Neural cell (in vitro differentiated cells): ENCODE data around the gene KMO. TPM values are rescaled to one million over a fixed set of nuclear protein-coding genes. Genes with fewer than 3 reads are reported as not detected.

ENCODE experiments used
- H2AFZ ChIP-seq: fragments of 200-600, 300-800 bp; sonication (generic), shearing (Covaris generic); 2 replicates; pipeline ENCODE4 v1.6.0; 2014; ENCODE audit warnings: low read depth, mild to moderate bottlenecking, antibody characterized with exemption, low read length, moderate library complexity
- H3F3A ChIP-seq: fragments of 200-600 bp; shearing (Covaris generic); 2 replicates; pipeline ENCODE4 v1.6.1; 2016; ENCODE audit warnings: mild to moderate bottlenecking, moderate library complexity, mixed read lengths, antibody characterized with exemption, low read length; ENCODE audit not compliant: insufficient read depth, poor library complexity, severe bottlenecking
- H3K27ac ChIP-seq: fragments of 200-600, 300-800 bp; sonication (generic), shearing (Covaris generic); 2 replicates; pipeline ENCODE4 v1.5.1; 2014; ENCODE audit warnings: mild to moderate bottlenecking, low read length, moderate library complexity
- H3K27me3 ChIP-seq: fragments of 300-800, 200-600 bp; sonication (generic), shearing (Covaris generic); 2 replicates; pipeline ENCODE4 v1.6.0; 2014; ENCODE audit warnings: mild to moderate bottlenecking, low read depth, low read length, moderate library complexity; ENCODE audit not compliant: insufficient read depth
- H3K36me3 ChIP-seq: fragments of 300-800, 200-600 bp; sonication (generic), shearing (Covaris generic); 2 replicates; pipeline ENCODE4 v1.5.1; 2014; ENCODE audit warnings: mild to moderate bottlenecking, antibody characterized with exemption, low read length, moderate library complexity; ENCODE audit not compliant: insufficient read depth
- H3K4me2 ChIP-seq: fragments of 300-800, 200-600 bp; sonication (generic), shearing (Covaris generic); 2 replicates; pipeline ENCODE4 v1.6.0; 2014; ENCODE audit warnings: mild to moderate bottlenecking, low read length
- H3K4me3 ChIP-seq: fragments of 300-800, 200-600 bp; sonication (generic), shearing (Covaris generic); 2 replicates; pipeline ENCODE4 v1.5.1; 2014; ENCODE audit warnings: mild to moderate bottlenecking, low read length, moderate library complexity
- H3K79me2 ChIP-seq: fragments of 200-600 bp; shearing (Covaris generic); replicated peaks from 2 replicates; pipeline ENCODE4 v1.6.0; 2014; ENCODE audit warnings: mild to moderate bottlenecking, low read length, moderate library complexity; ENCODE audit not compliant: insufficient read depth
- H3K9ac ChIP-seq: fragments of 300-800, 200-600 bp; sonication (generic), shearing (Covaris generic); 2 replicates; pipeline ENCODE4 v1.6.1; 2016; ENCODE audit warnings: mild to moderate bottlenecking, low read length, mixed read lengths
- H3K9me2 ChIP-seq: fragments of 200-600 bp; shearing (Covaris generic); 2 replicates; pipeline ENCODE4 v1.6.1; 2016; ENCODE audit warnings: mild to moderate bottlenecking, low read length, mixed read lengths; ENCODE audit not compliant: insufficient read depth
- H3K9me3 ChIP-seq: fragments of 200-600, 300-800 bp; sonication (generic), shearing (Covaris generic); 2 replicates; pipeline ENCODE4 v1.6.1; 2016; ENCODE audit warnings: mild to moderate bottlenecking, mixed run types, low read length, moderate library complexity, mixed read lengths
- H4K20me1 ChIP-seq: fragments of 200-600 bp; shearing (Covaris generic); 2 replicates; pipeline ENCODE4 v1.6.1; 2016; ENCODE audit warnings: mild to moderate bottlenecking, mixed run types; ENCODE audit not compliant: insufficient read depth
- EP300 ChIP-seq: fragments of 450-650 bp; conservative IDR thresholded peaks from 2 replicates; pipeline ENCODE4 v1.6.1; 2014; ENCODE audit warnings: antibody characterized with exemption, mild to moderate bottlenecking, moderate library complexity; ENCODE audit not compliant: poor library complexity, severe bottlenecking
- EZH2 ChIP-seq: fragments of 200-600, 300-800 bp; shearing (Covaris generic), sonication (generic); IDR thresholded peaks from 2 replicates; pipeline ENCODE4 v1.6.1; 2014; ENCODE audit warnings: antibody characterized with exemption, low read length, borderline replicate concordance, mild to moderate bottlenecking; ENCODE audit not compliant: insufficient read depth, poor library complexity, severe bottlenecking
- MXI1 ChIP-seq: fragments of 450-650 bp; conservative IDR thresholded peaks from 2 replicates; pipeline ENCODE4 v1.6.1; 2014; ENCODE audit warnings: antibody characterized with exemption, mild to moderate bottlenecking; ENCODE audit not compliant: poor library complexity, severe bottlenecking
- POLR2AphosphoS5 ChIP-seq: IDR thresholded peaks from 2 replicates; pipeline ENCODE4 v1.6.1; 2012
- RAD21 ChIP-seq: fragments of 450-650 bp; conservative IDR thresholded peaks from 2 replicates; pipeline ENCODE4 v1.6.1; 2014; ENCODE audit warnings: antibody characterized with exemption, mild to moderate bottlenecking, moderate library complexity
- SMC3 ChIP-seq: fragments of 450-650 bp; conservative IDR thresholded peaks from 2 replicates; pipeline ENCODE4 v1.6.1; 2014; ENCODE audit warnings: antibody characterized with exemption, mild to moderate bottlenecking, moderate library complexity; ENCODE audit not compliant: poor library complexity
- TAF1 ChIP-seq: IDR thresholded peaks from 2 replicates; pipeline ENCODE4 v1.6.1; 2012; ENCODE audit warnings: low read depth
- polyA plus RNA-seq: library from polyadenylated mRNA; depleted of rRNA; stranded (reverse); fragments of >200 nt; gene quantifications from 2 replicates; pipeline ENCODE4 v1.2.3, GENCODE V29; 2014
- TF ChIP-seq, protein P1 (sequence below): IDR thresholded peaks from 2 replicates; pipeline ENCODE4 v1.6.1; 2012; ENCODE audit warnings: borderline replicate concordance
- TF ChIP-seq, protein P2 (sequence below): fragments of 450-650 bp; IDR thresholded peaks from 2 replicates; pipeline ENCODE4 v1.5.1; 2014; ENCODE audit warnings: antibody characterized with exemption, mild to moderate bottlenecking, moderate library complexity; ENCODE audit not compliant: poor library complexity, severe bottlenecking

KMO gene
- polyA plus RNA-seq, 1 donor from 2014 or later, result 0.72 TPM

DNA sequence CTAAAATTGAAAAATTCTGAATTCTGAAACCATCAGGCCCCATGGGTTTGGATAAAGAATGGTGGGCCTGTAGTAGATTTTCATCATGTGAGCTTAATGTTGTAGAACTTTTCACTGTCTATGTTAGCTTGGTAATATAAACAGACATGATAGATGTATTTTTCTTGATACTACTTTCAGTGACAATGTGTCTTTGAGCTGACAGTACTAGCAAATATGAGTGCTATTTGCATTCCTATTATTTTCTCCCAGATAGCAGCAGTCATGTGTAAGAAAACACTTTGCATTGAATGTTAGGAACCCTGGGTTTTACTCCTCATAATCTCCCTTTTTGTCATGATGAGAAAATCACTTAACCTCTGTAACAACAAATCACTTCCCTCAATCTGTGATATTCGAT lies 18.1 kb downstream of the KMO start:
- H3K9me3 ChIP-seq, result no peaks in the 10 kb centered on the region
- no peaks in the 10 kb centered on the region for H3K36me3 ChIP-seq
- no peaks in the 10 kb centered on the region for H3K27me3 ChIP-seq
- no peak overlapping the region for H3K4me3 ChIP-seq
- no peak overlapping the region for H3K4me2 ChIP-seq
- H2AFZ ChIP-seq, result no peak overlapping the region
- H3K9ac ChIP-seq, result no peak overlapping the region
- H3K9me2 ChIP-seq, result no peaks in the 10 kb centered on the region
- no peaks in the 10 kb centered on the region for H4K20me1 ChIP-seq
- H3F3A ChIP-seq, result no peaks in the 10 kb centered on the region
- peak; percentile 97 for TF ChIP-seq POLR2AphosphoS5
- TF ChIP-seq MXI1, result no peak
- TF ChIP-seq, protein P1, sequence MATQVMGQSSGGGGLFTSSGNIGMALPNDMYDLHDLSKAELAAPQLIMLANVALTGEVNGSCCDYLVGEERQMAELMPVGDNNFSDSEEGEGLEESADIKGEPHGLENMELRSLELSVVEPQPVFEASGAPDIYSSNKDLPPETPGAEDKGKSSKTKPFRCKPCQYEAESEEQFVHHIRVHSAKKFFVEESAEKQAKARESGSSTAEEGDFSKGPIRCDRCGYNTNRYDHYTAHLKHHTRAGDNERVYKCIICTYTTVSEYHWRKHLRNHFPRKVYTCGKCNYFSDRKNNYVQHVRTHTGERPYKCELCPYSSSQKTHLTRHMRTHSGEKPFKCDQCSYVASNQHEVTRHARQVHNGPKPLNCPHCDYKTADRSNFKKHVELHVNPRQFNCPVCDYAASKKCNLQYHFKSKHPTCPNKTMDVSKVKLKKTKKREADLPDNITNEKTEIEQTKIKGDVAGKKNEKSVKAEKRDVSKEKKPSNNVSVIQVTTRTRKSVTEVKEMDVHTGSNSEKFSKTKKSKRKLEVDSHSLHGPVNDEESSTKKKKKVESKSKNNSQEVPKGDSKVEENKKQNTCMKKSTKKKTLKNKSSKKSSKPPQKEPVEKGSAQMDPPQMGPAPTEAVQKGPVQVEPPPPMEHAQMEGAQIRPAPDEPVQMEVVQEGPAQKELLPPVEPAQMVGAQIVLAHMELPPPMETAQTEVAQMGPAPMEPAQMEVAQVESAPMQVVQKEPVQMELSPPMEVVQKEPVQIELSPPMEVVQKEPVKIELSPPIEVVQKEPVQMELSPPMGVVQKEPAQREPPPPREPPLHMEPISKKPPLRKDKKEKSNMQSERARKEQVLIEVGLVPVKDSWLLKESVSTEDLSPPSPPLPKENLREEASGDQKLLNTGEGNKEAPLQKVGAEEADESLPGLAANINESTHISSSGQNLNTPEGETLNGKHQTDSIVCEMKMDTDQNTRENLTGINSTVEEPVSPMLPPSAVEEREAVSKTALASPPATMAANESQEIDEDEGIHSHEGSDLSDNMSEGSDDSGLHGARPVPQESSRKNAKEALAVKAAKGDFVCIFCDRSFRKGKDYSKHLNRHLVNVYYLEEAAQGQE, result peak; percentile 91
- no peak for TF ChIP-seq SMC3
- peak; percentile 98 for TF ChIP-seq EP300
- TF ChIP-seq, protein P2, sequence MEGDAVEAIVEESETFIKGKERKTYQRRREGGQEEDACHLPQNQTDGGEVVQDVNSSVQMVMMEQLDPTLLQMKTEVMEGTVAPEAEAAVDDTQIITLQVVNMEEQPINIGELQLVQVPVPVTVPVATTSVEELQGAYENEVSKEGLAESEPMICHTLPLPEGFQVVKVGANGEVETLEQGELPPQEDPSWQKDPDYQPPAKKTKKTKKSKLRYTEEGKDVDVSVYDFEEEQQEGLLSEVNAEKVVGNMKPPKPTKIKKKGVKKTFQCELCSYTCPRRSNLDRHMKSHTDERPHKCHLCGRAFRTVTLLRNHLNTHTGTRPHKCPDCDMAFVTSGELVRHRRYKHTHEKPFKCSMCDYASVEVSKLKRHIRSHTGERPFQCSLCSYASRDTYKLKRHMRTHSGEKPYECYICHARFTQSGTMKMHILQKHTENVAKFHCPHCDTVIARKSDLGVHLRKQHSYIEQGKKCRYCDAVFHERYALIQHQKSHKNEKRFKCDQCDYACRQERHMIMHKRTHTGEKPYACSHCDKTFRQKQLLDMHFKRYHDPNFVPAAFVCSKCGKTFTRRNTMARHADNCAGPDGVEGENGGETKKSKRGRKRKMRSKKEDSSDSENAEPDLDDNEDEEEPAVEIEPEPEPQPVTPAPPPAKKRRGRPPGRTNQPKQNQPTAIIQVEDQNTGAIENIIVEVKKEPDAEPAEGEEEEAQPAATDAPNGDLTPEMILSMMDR, result peak; percentile 13
- no peak for TF ChIP-seq TAF1
- TF ChIP-seq RAD21, result no peak
- H3K27ac ChIP-seq, result no peak overlapping the region
- H3K79me2 ChIP-seq, result no peaks in the 10 kb centered on the region

DNA sequence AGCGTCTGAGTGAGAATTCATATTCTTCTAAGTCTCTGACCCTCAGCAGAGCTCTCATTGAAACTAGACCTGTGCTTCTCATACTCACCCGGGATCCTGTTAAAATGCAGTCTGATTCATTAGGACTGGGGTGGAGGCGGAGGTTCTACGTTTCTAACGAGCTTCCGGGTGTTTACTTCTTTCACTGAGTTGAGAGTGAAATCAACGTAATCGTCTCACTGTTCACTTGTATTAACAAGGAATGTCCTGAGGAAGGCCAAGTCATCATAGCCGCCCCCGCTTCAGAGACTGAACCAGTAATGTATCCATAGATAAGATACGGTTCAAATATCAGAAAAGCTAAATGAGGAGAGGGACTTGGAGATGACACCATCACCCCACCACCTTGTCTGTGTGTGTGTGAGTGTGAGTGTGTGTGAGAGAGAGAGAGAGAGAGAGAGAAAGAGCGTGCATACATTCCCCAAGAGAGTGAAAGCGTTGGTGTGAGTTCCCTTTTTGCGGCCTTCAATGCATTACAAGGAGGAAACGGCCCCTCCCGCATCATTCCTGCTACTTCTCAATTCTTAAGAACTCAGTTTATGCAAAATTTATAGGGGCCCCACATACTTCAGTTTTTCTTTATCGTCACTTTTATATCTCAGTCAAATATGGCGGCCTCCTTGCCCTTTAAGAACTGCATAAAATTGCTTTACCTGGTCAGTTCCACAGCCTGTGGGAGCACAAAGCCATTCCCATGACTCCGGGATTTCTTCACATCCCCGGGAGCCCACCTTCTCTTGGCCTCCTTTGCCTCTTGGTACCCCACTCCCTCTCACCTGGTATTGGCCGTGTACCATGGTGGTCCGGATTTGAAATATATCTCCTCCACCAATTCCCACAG lies 19.8 kb downstream of the KMO start:
- no peak overlapping the region for H3K9ac ChIP-seq
- no peak overlapping the region for H3K4me3 ChIP-seq
- H2AFZ ChIP-seq, result no peak overlapping the region
- TF ChIP-seq TAF1 (no peak), SMC3 (no peak), RAD21 (no peak), EZH2 (no peak)
- no peaks in the 10 kb centered on the region for H3K36me3 ChIP-seq
- H3F3A ChIP-seq, result no peaks in the 10 kb centered on the region
- H3K27me3 ChIP-seq, result no peaks in the 10 kb centered on the region
- H3K4me2 ChIP-seq, result no peak overlapping the region
- H3K9me3 ChIP-seq, result no peaks in the 10 kb centered on the region
- no peaks in the 10 kb centered on the region for H3K9me2 ChIP-seq
- no peaks in the 10 kb centered on the region for H3K79me2 ChIP-seq
- no peaks in the 10 kb centered on the region for H4K20me1 ChIP-seq
- H3K27ac ChIP-seq, result no peak overlapping the region
